H7 (cell line): ENCODE measurements around the gene PHF3. TPM values are rescaled to one million over a fixed set of nuclear protein-coding genes. Genes with fewer than 3 reads are reported as not detected.
A peak's percentile ranks its signal among the peaks of the same experiment; 100 is the strongest.

Experiments used
- DNase-seq: peaks from one replicate; pipeline ENCODE4 v3.0.0; 2012
- H3K27me3 ChIP-seq: 2 replicates; pipeline ENCODE4 v1.6.0; 2011; ENCODE audit warnings: mild to moderate bottlenecking, low read length; ENCODE audit not compliant: control insufficient read depth, insufficient read depth
- H3K36me3 ChIP-seq: replicated peaks from 2 replicates; pipeline ENCODE4 v1.5.1; 2011; ENCODE audit warnings: low read length; ENCODE audit not compliant: control insufficient read depth, insufficient read depth
- H3K4me3 ChIP-seq: 2 replicates; pipeline ENCODE4 v1.5.1; 2011; ENCODE audit warnings: low read depth, mild to moderate bottlenecking, control low read depth, low read length, moderate library complexity; ENCODE audit not compliant: insufficient read depth
- total RNA-seq: library from RNA; depleted of rRNA; stranded (reverse); fragments of >200 nt; shearing (Covaris generic); gene quantifications from 2 replicates; pipeline ENCODE4 v1.2.3, GENCODE V29; 2014; rRNA removed

The PHF3 gene
- total RNA-seq = 35.5 and 54.5 TPM in 2 replicates

DNA sequence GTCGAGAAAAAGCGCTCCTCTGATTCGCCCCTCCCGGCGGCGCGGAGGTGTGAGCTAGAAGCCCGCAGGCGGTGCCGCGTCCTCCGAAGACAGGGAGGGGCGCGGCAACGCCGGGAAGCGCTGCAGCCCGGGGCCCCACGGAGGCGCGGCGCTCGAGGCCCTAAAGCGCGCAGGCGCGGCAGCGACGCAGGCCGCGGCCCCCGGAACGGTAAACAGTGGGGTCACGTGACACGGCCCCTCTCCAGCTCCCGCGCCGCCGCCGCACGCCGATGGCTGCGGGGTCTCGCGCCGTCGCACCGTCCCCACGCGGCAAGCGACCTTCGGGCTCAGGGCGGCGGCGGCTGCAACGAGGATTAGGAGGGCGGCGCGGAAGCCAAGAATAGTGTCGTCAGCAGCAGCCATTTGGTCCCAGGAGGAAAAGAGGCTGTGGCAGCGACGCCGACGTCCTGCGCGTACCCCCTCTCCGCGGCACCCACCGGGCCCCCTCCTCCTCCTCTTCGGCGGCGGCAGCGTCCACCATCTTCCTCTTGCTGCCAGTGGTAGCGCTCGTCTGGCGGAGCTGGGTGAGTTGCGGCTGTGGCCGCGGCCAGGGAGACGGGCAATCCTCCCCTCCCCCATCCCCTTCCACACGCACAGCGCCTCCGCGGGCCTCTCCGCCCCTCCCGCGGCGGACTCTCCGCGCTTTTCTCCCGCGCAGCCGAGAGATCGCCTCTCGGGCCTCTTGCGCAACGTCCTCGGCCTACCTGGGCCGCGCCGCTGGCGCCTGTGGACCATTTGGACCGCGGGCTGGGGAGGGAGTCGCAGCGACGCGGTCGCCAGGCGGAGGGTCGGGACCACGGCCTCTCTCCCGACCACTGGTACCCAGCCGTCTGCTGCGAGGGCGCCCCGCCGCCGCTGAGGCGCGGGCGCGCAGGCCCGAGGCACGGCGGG is at the start of gene PHF3:
PHF3 (plus strand) TSS at position 215 of the 930 bp plus-strand sequence. CDS start 10,750 bp downstream, outside the sequence.
- Histone ChIP-seq H3K27me3 (peaks cover 5% of the 10 kb centered on the region), H3K4me3 (peak within 1 kb of the TSS; percentile 94), H3K36me3 (no peaks in the 10 kb centered on the region)
- DNase-seq = peak; percentile 94

DNA sequence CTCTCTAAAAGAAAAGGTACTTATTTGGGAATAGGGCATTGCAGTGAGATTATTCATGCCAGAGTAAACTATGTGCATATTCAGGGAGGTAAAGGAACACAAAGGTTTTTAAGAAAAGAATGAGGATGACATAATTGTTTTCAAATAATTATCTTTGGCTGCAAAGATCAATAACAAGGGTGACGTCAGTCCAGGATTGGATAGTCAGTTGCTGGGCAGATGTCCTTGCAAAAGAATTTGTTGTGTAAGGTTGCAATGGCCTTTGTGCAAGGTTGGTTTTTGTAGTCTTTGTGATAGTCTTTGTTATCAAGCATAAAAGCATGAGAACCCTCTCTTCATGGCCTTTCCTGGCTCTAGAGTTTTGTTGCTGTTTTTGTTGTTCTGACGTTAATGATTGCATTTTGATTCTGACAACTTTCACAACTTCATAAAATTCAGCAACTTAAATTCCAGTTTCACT is 45.6 kb upstream of the PHF3 start:
- H3K27me3 ChIP-seq = no peaks in the 10 kb centered on the region

DNA sequence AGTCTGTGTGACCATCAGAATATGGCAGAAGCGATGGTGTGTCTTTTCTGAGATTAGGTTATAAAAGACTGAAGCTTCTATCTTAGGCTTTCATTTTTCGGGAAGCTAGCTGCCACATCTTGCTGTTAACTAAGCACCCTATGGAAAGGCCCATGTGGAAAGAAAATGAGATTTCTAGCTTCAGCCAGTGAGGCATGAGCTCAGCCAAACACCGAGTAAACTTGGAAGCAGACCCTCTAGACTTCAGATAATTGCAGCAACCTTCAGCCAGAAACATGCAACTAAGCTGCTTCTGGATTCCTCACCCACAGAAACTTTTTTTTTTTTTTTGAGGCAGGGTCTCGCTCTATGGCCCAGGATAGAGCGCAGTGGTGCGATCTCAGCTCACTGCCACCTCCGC is 42.7 kb upstream of the PHF3 start:
- DNase-seq = no peak
- H3K36me3 ChIP-seq = no peaks in the 10 kb centered on the region
- H3K4me3 ChIP-seq = no peak overlapping the region
- H3K27me3 ChIP-seq = no peaks in the 10 kb centered on the region

More for the DNA sequence above, 45.6 kb upstream of the PHF3 start:
- Histone ChIP-seq H3K4me3 (no peak overlapping the region), H3K36me3 (no peaks in the 10 kb centered on the region)
- no peak for DNase-seq

- no peak for DNase-seq
- H3K36me3 ChIP-seq = no peaks in the 10 kb centered on the region
- peak overlapping the region; percentile 58 for H3K4me3 ChIP-seq
- H3K27me3 ChIP-seq = no peaks in the 10 kb centered on the region
Observed at GRCh38 chr6:63597141-63598048, 38.2 kb upstream of the PHF3 start.

- no peaks in the 10 kb centered on the region for H3K27me3 ChIP-seq
- no peaks in the 10 kb centered on the region for H3K36me3 ChIP-seq
- DNase-seq = peak; percentile 65
- peak overlapping the region; percentile 58 for H3K4me3 ChIP-seq
Observed at GRCh38 chr6:63598049-63599036, 37.3 kb upstream of the PHF3 start.

DNA sequence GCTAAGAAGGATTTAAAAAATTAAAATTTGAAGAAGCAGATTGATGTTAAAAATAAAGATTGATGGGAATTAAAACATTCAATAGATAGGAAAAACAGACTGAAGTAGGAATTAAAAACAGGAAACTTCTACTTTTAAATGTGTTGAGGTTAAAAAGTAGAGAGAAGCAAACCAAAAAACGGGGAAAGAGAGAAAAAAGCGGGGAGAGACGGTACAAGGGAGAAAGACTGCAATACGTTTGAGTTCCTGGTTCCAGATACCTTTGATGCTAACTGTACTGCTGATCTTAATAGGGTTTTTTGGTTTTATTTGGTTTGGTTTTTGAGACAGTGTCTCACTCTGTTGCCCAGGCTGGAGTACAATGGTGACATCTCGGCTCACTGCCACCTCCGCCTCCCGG is 36.4 kb upstream of the PHF3 start:
- DNase-seq = no peak
- H3K4me3 ChIP-seq = no peak overlapping the region
- H3K36me3 ChIP-seq = no peaks in the 10 kb centered on the region
- no peaks in the 10 kb centered on the region for H3K27me3 ChIP-seq

DNA sequence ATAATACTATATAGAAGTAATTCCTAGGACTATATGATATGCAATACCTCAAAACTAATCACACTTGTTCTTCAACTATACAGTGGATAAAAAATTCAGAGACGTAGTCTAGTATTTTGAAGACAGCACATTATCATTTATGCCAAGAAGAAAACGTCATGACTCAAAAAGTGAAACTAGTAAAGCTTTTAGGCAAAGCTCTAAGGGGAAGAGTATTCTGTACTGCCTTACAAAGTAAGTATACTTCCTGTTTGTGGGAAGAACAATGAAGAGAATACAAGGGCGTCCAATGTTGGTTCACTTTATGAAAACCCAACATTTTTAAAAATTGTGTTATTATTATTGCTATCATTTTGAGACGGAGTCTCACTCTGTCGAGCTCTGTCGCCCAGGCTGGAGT is 35.5 kb upstream of the PHF3 start:
- no peaks in the 10 kb centered on the region for H3K36me3 ChIP-seq
- no peaks in the 10 kb centered on the region; the same call in 1 of the 2 replicates for H3K27me3 ChIP-seq
- no peak for DNase-seq
- no peak overlapping the region for H3K4me3 ChIP-seq

- no peak overlapping the region for H3K4me3 ChIP-seq
- no peaks in the 10 kb centered on the region; the same call in 1 of the 2 replicates for H3K27me3 ChIP-seq
- H3K36me3 ChIP-seq = no peaks in the 10 kb centered on the region
- DNase-seq = no peak
Observed at GRCh38 chr6:63609231-63609630, 26.4 kb upstream of the PHF3 start.

DNA sequence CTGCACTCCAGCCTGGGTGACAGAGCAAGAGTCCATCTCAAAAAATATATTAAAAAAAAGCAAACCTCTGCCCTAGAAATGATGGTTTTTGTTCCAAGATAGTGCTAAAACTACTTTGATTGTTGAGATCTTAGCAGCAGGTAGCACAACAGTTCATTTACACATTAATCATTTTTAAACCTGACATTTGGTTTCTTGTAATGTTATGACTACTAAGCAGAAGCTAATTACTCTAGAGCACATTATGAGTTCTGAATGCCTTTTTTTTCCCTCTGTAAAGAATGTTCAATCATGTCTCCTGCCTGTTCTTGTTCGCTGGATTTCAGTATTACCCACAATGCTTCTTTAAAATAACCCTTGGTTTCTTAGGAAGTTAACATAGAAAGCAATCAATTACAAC is 24.7 kb upstream of the PHF3 start:
- DNase-seq = no peak
- Histone ChIP-seq H3K36me3 (no peaks in the 10 kb centered on the region), H3K4me3 (no peak overlapping the region), H3K27me3 (no peaks in the 10 kb centered on the region)

- Histone ChIP-seq H3K4me3 (no peak overlapping the region), H3K36me3 (no peaks in the 10 kb centered on the region), H3K27me3 (no peaks in the 10 kb centered on the region)
- no peak for DNase-seq
Observed at GRCh38 chr6:63611560-63611959, 24.0 kb upstream of the PHF3 start.

- H3K27me3 ChIP-seq = no peaks in the 10 kb centered on the region
- no peaks in the 10 kb centered on the region for H3K36me3 ChIP-seq
- no peak overlapping the region for H3K4me3 ChIP-seq
- DNase-seq = no peak
Observed at GRCh38 chr6:63615590-63615989, 20.0 kb upstream of the PHF3 start.

- H3K27me3 ChIP-seq = no peaks in the 10 kb centered on the region; the same call in 1 of the 2 replicates
- no peak overlapping the region for H3K4me3 ChIP-seq
- H3K36me3 ChIP-seq = no peaks in the 10 kb centered on the region
- no peak for DNase-seq
Observed at GRCh38 chr6:63624091-63624490, 11.5 kb upstream of the PHF3 start.

- no peak for DNase-seq
- H3K27me3 ChIP-seq = peaks cover 7% of the 10 kb centered on the region
- no peak overlapping the region for H3K4me3 ChIP-seq
- H3K36me3 ChIP-seq = no peaks in the 10 kb centered on the region
Observed at GRCh38 chr6:63630466-63630865, 5.1 kb upstream of the PHF3 start.
